ENCODE results near the gene FGF8. TPM values are rescaled to one million over a fixed set of nuclear protein-coding genes. Genes with fewer than 3 reads are reported as not detected.

Gene FGF8
- total and polyA plus RNA-seq, 10 of the 15 experiments (the other 5 are each of a cell fraction or from before 2014, with no cell fraction given), result 0.08 to 0.43 (median 0.17) TPM; not detected in 7

- SMC1A ChIA-PET (ENCODE audit: uncharacterized antibody, unreplicated experiment), result interaction anchor here (0.6 to 7.9 kb wide), 26 partner anchors 15 to 568 kb away, joined by 3 to 139 read pairs (median 4); partner anchors contain the start of genes DPCD, OGA and POLL
- CTCF ChIA-PET, result interaction anchor here (0.5 to 9.8 kb wide), 64 partner anchors 9 to 567 kb away, joined by 3 to 334 read pairs (median 5); partner anchors contain the start of genes DPCD, FBXW4, OGA and POLL
- H3K36me3 ChIP-seq (ENCODE audit: control insufficient read depth in 2 of 2, insufficient read depth in 2 of 2, low read length in 1 of 2), result peaks cover 0 to 6% of the 10 kb centered on the region in 2 experiments; a peak in 2 of 4 replicates
- intact Hi-C loops (cut with micrococcal nuclease; ENCODE audit: unreplicated experiment), result loop anchor here (1.0 to 10.0 kb wide), 6 partner anchors 89 to 620 kb away; partner anchors contain the start of gene BTRC
- WGBS (ENCODE audit: insufficient coverage, insufficient replicate concordance, low lambda C conversion rate, missing lambda C conversion rate), result 55% methylated on average over 14 of the region's 14 CpGs
- ATAC-seq (peak; percentile 67), DNase-seq (ENCODE audit: low read depth, low spot score) (peak; percentile 25), FAIRE-seq (peak; percentile 57)
- H2AFZ ChIP-seq (ENCODE audit: control insufficient read depth, low read depth, low read length), result no peak overlapping the region
- H4K20me1 ChIP-seq (ENCODE audit: control insufficient read depth, insufficient read depth), result no peaks in the 10 kb centered on the region
- H3K9me3 ChIP-seq (replicated peaks; ENCODE audit: control insufficient read depth, insufficient read depth, low read length), result no peaks in the 10 kb centered on the region
- in situ Hi-C loops (cut with MboI), result loop anchor here (5.0 kb wide), 2 partner anchors 174 to 569 kb away; no protein-coding TSS in a partner anchor
- POLR2A ChIA-PET, result interaction anchor here (0.6 to 1.7 kb wide), 4 partner anchors 33 to 180 kb away, joined by 3 to 6 read pairs (median 3); no protein-coding TSS in a partner anchor
- no peak overlapping the region for H3K27ac ChIP-seq (ENCODE audit: control insufficient read depth, insufficient read depth)
- H3K79me2 ChIP-seq (ENCODE audit: control insufficient read depth, insufficient read depth, low read length), result peaks cover 11% of the 10 kb centered on the region
- H3K4me3 ChIP-seq, result no peak overlapping the region; the same call in 1 of the 2 replicates
- H3K4me1 ChIP-seq (ENCODE audit: control insufficient read depth, insufficient read depth, low read length), result peaks cover 41% of the 10 kb centered on the region
- peak overlapping the region; percentile 97 for H3K4me2 ChIP-seq (ENCODE audit: control insufficient read depth, insufficient read depth)
- H3K27me3 ChIP-seq (replicated peaks in 1 of 2; ENCODE audit: control insufficient read depth in 2 of 2, insufficient read depth in 2 of 2, low read length in 1 of 2), result peaks cover 0 to 2% of the 10 kb centered on the region in 2 experiments; a peak in 2 of 4 replicates
- no TSS peak for BruUV-seq (replicated peaks)
- H3K9ac ChIP-seq (ENCODE audit: control insufficient read depth, insufficient read depth, low read length), result no peak overlapping the region
- RAD21 ChIA-PET (ENCODE audit: unreplicated experiment), result interaction anchor here (0.5 to 7.9 kb wide), 27 partner anchors 30 to 568 kb away, joined by 3 to 172 read pairs (median 4); partner anchors contain the start of genes DPCD and POLL
- no peak for TF ChIP-seq ZBTB40 (IDR thresholded peaks at IDR 0.05; ENCODE audit: borderline replicate concordance)
- TF ChIP-seq BHLHE40 (IDR thresholded peaks at IDR 0.05; ENCODE audit: borderline replicate concordance in 1 of 2, low read depth in 2 of 2, low read length in 1 of 2), result peak in 1 of 2 experiments; percentile 37; a peak in 1 of 4 replicates
- TF ChIP-seq PML (IDR thresholded peaks at IDR 0.05; ENCODE audit: low read length), result no peak
- TF ChIP-seq SMC3 (IDR thresholded peaks at IDR 0.05; ENCODE audit: borderline replicate concordance, low read length), result peak; percentile 92
- TF ChIP-seq NR2C1 (IDR thresholded peaks at IDR 0.05), result no peak
- no peak for TF ChIP-seq TCF7 (IDR thresholded peaks at IDR 0.05; ENCODE audit: borderline replicate concordance)
- TF ChIP-seq RFX5 (IDR thresholded peaks at IDR 0.05; ENCODE audit: low read depth, low read length), result no peak
- no peak for TF ChIP-seq GATAD2B (conservative IDR thresholded peaks at IDR 0.05; ENCODE audit: low read depth)
- peak; percentile 72; the same call in 1 of the 2 replicates for TF ChIP-seq HDGF (IDR thresholded peaks at IDR 0.05)
- peak; percentile 57; the same call in 1 of the 2 replicates for TF ChIP-seq RB1 (IDR thresholded peaks at IDR 0.05; ENCODE audit: borderline replicate concordance)
- no peak for TF ChIP-seq ZBTB11 (CRISPR knock-in tag; IDR thresholded peaks at IDR 0.05)
- no peak for TF ChIP-seq CEBPB (IDR thresholded peaks at IDR 0.05; ENCODE audit: borderline replicate concordance in 1 of 2, low read depth in 2 of 2, low read length in 2 of 2)
These were observed 5.1 kb upstream of the FGF8 start for GRCh38 chr10:101780818-101781654.
